Muscle layer of duodenum (tissue), 2 donors: ENCODE data around the gene FBXO42.
"Not testable (repeated sequence)": the region's sequence is repeated elsewhere in the genome, so short reads cannot be mapped to it uniquely, and the experiment has no call there.

Experiments used
- H3K27ac ChIP-seq: one replicate; pipeline ENCODE4 v1.7.0; 2013; ENCODE audit warnings: mild to moderate bottlenecking, low read length
- H3K27me3 ChIP-seq: one replicate; pipeline ENCODE4 v1.7.0; 2013; ENCODE audit warnings: low read depth, mild to moderate bottlenecking, control low read depth, low read length
- H3K36me3 ChIP-seq, 2 donors: one replicate each; pipeline ENCODE4 v1.7.0; 2013; ENCODE audit warnings: low read length in 2 of 2, control low read depth in 1 of 2, mild to moderate bottlenecking in 1 of 2; ENCODE audit not compliant: insufficient read depth in 2 of 2, control insufficient read depth in 1 of 2
- H3K4me1 ChIP-seq, 2 donors: one replicate each; pipeline ENCODE4 v1.7.0; 2013; ENCODE audit warnings: low read length in 2 of 2, mild to moderate bottlenecking in 2 of 2, control low read depth in 1 of 2, moderate library complexity in 1 of 2; ENCODE audit not compliant: insufficient read depth in 2 of 2, control insufficient read depth in 1 of 2
- H3K4me3 ChIP-seq, 2 donors: one replicate each; pipeline ENCODE4 v1.7.0; 2013; ENCODE audit warnings: low read length in 2 of 2, low read depth in 1 of 2, mild to moderate bottlenecking in 1 of 2
- H3K9me3 ChIP-seq, 2 donors: one replicate each; pipeline ENCODE4 v1.7.0; 2013; ENCODE audit warnings: low read length in 2 of 2, control low read depth in 1 of 2, mild to moderate bottlenecking in 1 of 2; ENCODE audit not compliant: control insufficient read depth in 1 of 2
- donor health status: healthy.

Gene FBXO42

DNA sequence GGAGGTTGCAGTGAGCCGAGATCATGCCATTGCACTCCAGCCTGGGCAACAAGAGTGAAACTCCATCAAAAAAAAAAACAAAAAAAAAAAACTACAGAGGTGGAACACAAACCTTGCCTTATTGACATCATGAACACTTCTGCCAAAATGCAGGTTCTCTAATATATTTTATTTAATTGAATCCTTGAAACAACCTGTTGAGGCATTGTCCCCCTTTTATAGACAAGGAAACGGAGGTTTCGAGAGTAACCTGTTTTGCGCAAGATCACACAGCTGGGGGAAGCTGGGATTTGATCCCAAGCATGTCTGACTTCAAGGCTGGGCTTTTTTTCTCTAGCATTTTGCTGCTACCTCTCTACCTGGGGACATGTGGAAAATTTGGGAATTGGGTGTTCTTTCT is 17.5 kb upstream of the FBXO42 start:
- Histone ChIP-seq H3K27me3 (no peaks in the 10 kb centered on the region), H3K36me3 (peaks cover 0 to 7% of the 10 kb centered on the region in 2 donors), H3K27ac (no peak overlapping the region), H3K9me3 (no peaks in the 10 kb centered on the region), H3K4me1 (peaks cover 14 to 35% of the 10 kb centered on the region in 2 donors), H3K4me3 (no peak overlapping the region)

DNA sequence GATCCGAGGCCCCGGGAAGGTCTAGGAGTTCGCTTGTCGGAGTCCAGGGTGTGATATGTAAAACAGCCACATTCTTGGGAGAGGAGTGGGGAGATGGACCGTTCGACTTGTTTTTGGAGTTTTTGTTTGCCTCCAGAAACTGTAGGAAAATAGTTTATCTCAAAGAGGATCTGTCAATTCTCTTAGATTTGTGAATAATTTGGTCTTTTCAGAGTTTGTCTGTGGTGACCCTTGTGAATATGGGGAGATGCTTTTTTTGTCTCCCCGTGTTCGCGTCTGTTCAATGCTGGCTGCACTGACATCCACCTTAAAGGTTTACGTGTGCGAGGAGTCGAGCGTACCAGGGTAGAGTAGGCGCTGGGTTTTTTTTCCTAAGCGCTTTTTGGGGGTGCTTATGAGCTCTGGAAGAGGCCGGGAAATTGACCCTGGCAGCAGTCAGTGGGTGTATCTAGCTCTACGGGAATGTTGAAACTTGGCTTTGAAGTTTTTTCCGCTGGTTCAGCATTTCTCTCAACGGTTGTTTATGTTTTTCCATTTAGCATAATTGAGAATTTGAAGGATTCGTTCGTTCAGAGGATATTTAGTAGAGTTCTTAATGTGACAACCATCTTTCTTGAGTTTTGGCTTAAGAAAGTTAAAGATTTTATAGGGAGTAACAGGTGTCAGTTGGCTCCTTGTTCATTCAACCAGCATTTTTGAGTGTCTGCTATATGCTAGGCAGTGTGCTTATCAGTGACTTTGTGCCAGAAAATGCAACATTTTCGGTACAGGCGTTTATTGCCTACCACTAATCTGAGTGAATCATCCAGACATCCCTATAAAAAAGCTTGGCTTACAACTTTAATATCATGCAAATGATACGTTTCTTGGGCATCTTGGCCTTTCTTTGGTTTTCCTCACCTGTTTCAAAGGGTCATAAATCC is 15.9 kb upstream of the FBXO42 start:
- Histone ChIP-seq H3K36me3 (peaks cover 0 to 7% of the 10 kb centered on the region in 2 donors), H3K27me3 (no peaks in the 10 kb centered on the region), H3K9me3 (no peaks in the 10 kb centered on the region), H3K4me1 (peaks cover 14 to 24% of the 10 kb centered on the region in 2 donors), H3K27ac (peak overlapping the region; percentile 98), H3K4me3 (peak overlapping the region; percentile 77 to 85)

DNA sequence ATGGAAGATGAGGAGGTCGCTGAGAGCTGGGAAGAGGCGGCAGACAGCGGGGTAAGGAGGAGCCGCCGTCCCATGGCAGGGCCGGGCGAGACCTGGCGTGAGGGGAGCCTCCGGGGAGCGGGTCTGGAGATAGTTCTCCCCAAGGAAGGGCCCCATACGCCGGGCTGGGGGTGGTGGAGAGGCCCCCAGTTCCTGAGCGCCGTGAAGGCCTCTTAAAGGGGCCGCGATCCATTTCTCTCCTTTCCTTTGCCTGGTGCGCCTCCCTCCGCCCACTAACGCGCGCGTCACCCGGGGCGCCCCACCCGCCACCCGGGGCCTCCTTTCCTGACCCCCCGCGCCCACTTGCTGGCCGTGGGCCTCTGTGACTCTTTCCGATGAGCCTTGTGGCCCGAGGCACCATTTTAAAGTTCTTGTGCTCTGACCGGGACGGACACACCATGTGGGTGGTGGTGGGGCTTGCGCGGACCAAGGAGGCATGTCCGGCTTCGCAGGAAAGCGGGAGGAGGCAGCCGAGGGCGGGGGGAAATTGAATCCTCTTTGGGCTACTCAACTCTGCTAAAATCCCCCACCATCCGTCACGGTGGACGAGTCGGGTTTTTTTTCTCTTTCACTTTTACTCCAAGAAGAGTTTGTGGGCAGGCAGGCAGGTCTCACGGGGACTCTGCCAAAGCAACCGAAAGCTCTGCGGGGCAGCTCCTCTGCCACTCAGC is 15.1 kb upstream of the FBXO42 start:
- no peaks in the 10 kb centered on the region for H3K27me3 ChIP-seq
- peaks cover 0 to 7% of the 10 kb centered on the region in 2 donors for H3K36me3 ChIP-seq

GRCh38 chr1:16366722-16367257 is 14.5 kb upstream of the FBXO42 start, which contains the start of gene SZRD1:
SZRD1 (plus strand) TSS chr1:16367242; CDS start chr1:16367258, 16 bp downstream.
- Histone ChIP-seq H3K4me1 (peaks cover 7 to 13% of the 10 kb centered on the region in 2 donors), H3K9me3 (no peaks in the 10 kb centered on the region), H3K4me3 (peak within 1 kb of the TSS; percentile 77 to 85), H3K27me3 (no peaks in the 10 kb centered on the region), H3K27ac (peak within 1 kb of the TSS; percentile 98), H3K36me3 (peaks cover 0 to 7% of the 10 kb centered on the region in 2 donors)

More for the DNA sequence above, 15.1 kb upstream of the FBXO42 start:
- Histone ChIP-seq H3K27ac (peak overlapping the region; percentile 98), H3K9me3 (no peaks in the 10 kb centered on the region), H3K4me1 (peaks cover 9 to 17% of the 10 kb centered on the region in 2 donors), H3K4me3 (peak overlapping the region; percentile 77 to 85)

DNA sequence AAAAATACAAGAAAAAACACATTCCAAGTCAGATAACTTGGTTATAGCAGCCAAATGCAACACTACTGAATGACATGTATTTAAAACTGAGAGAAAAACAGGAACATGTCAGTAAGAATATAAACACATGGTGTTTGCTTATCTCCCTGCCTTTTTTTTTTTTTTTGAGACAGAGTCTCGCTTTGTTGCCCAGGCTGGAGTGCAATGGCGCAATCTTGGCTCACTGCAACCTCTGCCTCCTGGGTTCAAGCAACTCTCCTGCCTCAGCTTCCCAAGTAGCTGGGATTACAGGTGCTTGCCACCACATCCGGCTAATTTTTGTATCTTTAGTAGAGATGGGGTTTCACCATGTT is 12.8 kb upstream of the FBXO42 start:
- H3K36me3 ChIP-seq, H3K27ac ChIP-seq, H3K4me3 ChIP-seq, H3K9me3 ChIP-seq, H3K27me3 ChIP-seq: not testable (repeated sequence)
- H3K4me1 ChIP-seq = peaks cover 7 to 10% of the 10 kb centered on the region in 2 donors

GRCh38 chr1:16356867-16357266 is 4.6 kb upstream of the FBXO42 start:
- Histone ChIP-seq H3K4me3 (no peak overlapping the region), H3K4me1 (peaks cover 0 to 4% of the 10 kb centered on the region in 2 donors), H3K9me3 (no peaks in the 10 kb centered on the region), H3K27me3 (no peaks in the 10 kb centered on the region), H3K36me3 (peaks cover 0 to 3% of the 10 kb centered on the region in 2 donors), H3K27ac (no peak overlapping the region)

DNA sequence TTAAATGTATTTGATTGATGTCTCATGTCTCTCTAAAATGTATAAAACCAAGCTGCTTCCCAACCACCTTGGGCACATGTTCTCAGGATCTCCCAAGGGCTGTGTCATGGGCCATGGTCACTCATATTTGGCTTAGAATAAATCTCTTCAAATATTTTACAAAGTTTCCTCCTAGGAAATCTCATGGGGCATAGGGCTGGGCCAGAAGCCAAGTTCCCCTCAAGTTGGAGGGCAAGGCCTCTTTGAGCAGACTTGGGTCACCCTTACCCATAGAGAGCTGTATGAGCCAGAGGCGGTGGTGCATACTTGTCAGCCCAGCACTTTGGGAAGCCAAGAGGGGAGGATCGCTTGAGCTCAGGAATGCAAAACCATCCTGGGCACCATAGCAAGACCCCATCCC is 2.3 kb upstream of the FBXO42 start:
- H3K4me1 ChIP-seq = peaks cover 4 to 16% of the 10 kb centered on the region in 2 donors

GRCh38 chr1:16352842-16353535 is 709 bp upstream of the FBXO42 start:
- H3K36me3 ChIP-seq = peaks cover 0 to 11% of the 10 kb centered on the region in 2 donors
- H3K27me3 ChIP-seq = no peaks in the 10 kb centered on the region
- peak overlapping the region; percentile 95 to 97 for H3K4me3 ChIP-seq
- peaks cover 4 to 24% of the 10 kb centered on the region in 2 donors for H3K4me1 ChIP-seq
- peak overlapping the region; percentile 92 for H3K27ac ChIP-seq
- H3K9me3 ChIP-seq = no peaks in the 10 kb centered on the region

More for the DNA sequence above, 2.3 kb upstream of the FBXO42 start:
- Histone ChIP-seq H3K4me3 (no peak overlapping the region), H3K27me3 (no peaks in the 10 kb centered on the region), H3K9me3 (no peaks in the 10 kb centered on the region), H3K36me3 (peaks cover 0 to 11% of the 10 kb centered on the region in 2 donors), H3K27ac (no peak overlapping the region)

DNA sequence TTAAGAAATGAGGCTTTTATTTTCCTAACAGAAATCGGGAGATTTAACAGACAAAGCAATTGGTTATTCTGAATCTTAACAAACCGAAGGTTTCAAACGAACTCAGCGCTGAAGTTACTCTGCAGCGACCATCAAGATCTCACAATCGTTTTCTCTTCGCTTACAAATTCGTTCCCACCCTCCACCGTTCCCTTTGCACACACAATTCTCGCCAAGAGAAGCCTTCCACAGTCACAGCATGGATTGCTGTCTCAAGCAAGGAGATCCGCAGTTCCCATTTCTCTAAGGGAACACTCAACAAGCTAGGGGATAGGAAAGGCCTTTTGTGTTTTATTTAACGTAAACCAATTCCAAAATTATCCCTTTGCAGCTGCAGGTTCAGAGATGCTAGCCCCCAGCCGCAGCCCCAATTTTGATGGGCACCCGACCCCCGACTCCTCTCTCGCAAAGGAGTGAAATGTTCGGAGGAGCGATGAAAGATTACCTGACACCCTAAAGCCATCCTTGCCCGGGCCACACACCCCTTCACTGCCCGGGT is 755 bp downstream of the FBXO42 start:
- Histone ChIP-seq H3K27ac (peak overlapping the region; percentile 92), H3K27me3 (no peaks in the 10 kb centered on the region), H3K4me3 (peak overlapping the region; percentile 95 to 97), H3K36me3 (peaks cover 0 to 11% of the 10 kb centered on the region in 2 donors), H3K4me1 (peaks cover 4 to 24% of the 10 kb centered on the region in 2 donors), H3K9me3 (no peaks in the 10 kb centered on the region)

DNA sequence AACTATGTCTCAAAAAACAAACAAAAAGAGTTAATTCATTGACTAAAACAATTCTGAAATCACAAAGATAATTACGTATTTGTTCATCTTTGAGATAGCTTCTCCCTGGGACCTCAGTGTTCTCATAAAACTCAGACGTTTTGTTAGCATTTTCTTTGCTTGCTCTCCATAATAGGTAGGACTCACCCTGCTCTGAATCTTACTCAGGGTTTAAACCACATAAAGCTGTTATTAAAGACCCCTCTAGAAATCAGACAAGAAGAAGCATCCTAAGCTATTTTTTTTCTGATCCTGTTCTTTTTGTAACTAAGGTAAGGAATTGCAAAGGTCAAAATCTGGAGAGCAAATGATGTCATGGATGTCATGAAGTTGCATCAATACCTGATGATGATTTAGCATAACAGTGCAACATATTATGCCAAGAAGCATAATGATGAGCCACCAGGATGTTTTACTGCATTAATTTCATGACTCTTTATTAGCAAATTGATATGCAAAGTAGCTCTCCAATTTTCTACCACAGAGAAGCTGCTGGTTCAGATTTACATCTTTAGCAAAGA is 2.4 kb downstream of the FBXO42 start:
- Histone ChIP-seq H3K27ac (no peak overlapping the region), H3K4me3 (no peak overlapping the region), H3K9me3 (no peaks in the 10 kb centered on the region)

More for the DNA sequence above, 2.4 kb downstream of the FBXO42 start:
- peaks cover 4 to 24% of the 10 kb centered on the region in 2 donors for H3K4me1 ChIP-seq
- H3K36me3 ChIP-seq = peaks cover 0 to 11% of the 10 kb centered on the region in 2 donors
- no peaks in the 10 kb centered on the region for H3K27me3 ChIP-seq
